Neutrophil (primary cell): ENCODE data around the gene SOX4.

Experiments
- H3K27ac ChIP-seq: fragments of 200-600 bp; sonication (generic); 2 replicates; pipeline ENCODE4 v1.5.1; 2016; ENCODE audit warnings: mild to moderate bottlenecking, moderate library complexity
- H3K27me3 ChIP-seq: fragments of 200-600 bp; sonication (generic); 2 replicates; pipeline ENCODE4 v1.6.0; 2016; ENCODE audit warnings: mild to moderate bottlenecking
- H3K36me3 ChIP-seq: fragments of 200-600 bp; sonication (generic); 2 replicates; pipeline ENCODE4 v1.5.1; 2017
- H3K4me1 ChIP-seq, 2 experiments: fragments of 200-600 bp in 1 of 2; sonication (generic) in 1 of 2; 1 replicate in 1 of 2; 2 replicates in 1 of 2; pipeline versions ENCODE4 v1.5.1 to v1.6.1; 2013 to 2016; ENCODE audit warnings: low read depth in 1 of 2, low read length in 1 of 2, mild to moderate bottlenecking in 1 of 2, moderate library complexity in 1 of 2; ENCODE audit not compliant: control insufficient read depth in 1 of 2, insufficient read depth in 1 of 2
- H3K4me3 ChIP-seq, 2 experiments: fragments of 200-600 bp in 1 of 2; sonication (generic) in 1 of 2; 1 replicate in 1 of 2; 2 replicates in 1 of 2; pipeline ENCODE4 v1.5.1; 2013 to 2016; ENCODE audit warnings: low read depth in 1 of 2, low read length in 1 of 2, mild to moderate bottlenecking in 1 of 2, moderate library complexity in 1 of 2
- H3K9me3 ChIP-seq: fragments of 200-600 bp; sonication (generic); 2 replicates; pipeline ENCODE4 v1.5.1; 2016
- CTCF ChIP-seq: fragments of 200-600 bp; sonication (generic); IDR thresholded peaks from 2 replicates; pipeline ENCODE4 v1.5.1; 2016; ENCODE audit warnings: antibody characterized with exemption

The SOX4 gene

GRCh38 chr6:21590346-21590745 lies 3.2 kb upstream of the SOX4 start:
- Histone ChIP-seq H3K27me3 (peaks cover 90% of the 10 kb centered on the region), H3K4me3 (no peak overlapping the region), H3K9me3 (no peaks in the 10 kb centered on the region), H3K36me3 (no peaks in the 10 kb centered on the region), H3K27ac (no peak overlapping the region), H3K4me1 (peaks cover 31 to 41% of the 10 kb centered on the region in 2 experiments)
- TF ChIP-seq CTCF, result no peak

GRCh38 chr6:21591446-21591845 lies 2.1 kb upstream of the SOX4 start:
- Histone ChIP-seq H3K36me3 (no peaks in the 10 kb centered on the region), H3K9me3 (no peaks in the 10 kb centered on the region), H3K4me3 (no peak overlapping the region), H3K4me1 (peaks cover 36 to 51% of the 10 kb centered on the region in 2 experiments), H3K27me3 (peaks cover 92% of the 10 kb centered on the region), H3K27ac (no peak overlapping the region)
- TF ChIP-seq CTCF, result no peak

DNA sequence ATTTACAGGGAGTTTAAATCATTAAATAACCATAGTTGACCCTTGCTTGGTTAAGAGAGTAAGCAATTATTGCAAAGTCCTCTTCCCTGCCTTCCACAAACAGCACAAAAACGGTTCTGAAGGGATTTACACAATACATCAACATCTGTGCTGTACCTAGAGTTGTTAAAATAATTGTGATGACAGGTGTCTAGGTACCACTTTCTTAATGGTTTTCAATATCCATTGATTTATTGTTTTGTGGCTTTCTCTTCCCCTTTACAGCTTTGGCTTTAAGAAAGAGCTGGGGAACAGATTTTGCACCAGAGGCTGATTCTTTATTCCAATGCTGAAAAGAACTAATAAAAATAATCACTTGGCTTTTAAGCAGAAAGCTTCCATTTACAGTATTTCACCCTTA lies 598 bp upstream of the SOX4 start:
- TF ChIP-seq CTCF, result no peak
- Histone ChIP-seq H3K9me3 (no peaks in the 10 kb centered on the region), H3K4me3 (peak overlapping the region; percentile 66 to 70), H3K36me3 (no peaks in the 10 kb centered on the region), H3K27ac (no peak overlapping the region), H3K4me1 (peaks cover 37 to 52% of the 10 kb centered on the region in 2 experiments), H3K27me3 (peaks cover 92% of the 10 kb centered on the region)

DNA sequence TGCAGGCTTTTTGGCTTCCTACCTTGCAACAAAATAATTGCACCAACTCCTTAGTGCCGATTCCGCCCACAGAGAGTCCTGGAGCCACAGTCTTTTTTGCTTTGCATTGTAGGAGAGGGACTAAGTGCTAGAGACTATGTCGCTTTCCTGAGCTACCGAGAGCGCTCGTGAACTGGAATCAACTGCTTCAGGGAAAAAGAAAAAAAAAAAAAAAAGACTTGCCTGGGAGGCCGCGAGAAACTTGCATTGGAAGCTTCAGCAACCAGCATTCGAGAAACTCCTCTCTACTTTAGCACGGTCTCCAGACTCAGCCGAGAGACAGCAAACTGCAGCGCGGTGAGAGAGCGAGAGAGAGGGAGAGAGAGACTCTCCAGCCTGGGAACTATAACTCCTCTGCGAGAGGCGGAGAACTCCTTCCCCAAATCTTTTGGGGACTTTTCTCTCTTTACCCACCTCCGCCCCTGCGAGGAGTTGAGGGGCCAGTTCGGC lies 420 bp downstream of the SOX4 start:
- Histone ChIP-seq H3K9me3 (no peaks in the 10 kb centered on the region), H3K36me3 (no peaks in the 10 kb centered on the region), H3K27me3 (peaks cover 96% of the 10 kb centered on the region), H3K4me1 (peaks cover 37 to 45% of the 10 kb centered on the region in 2 experiments), H3K4me3 (peak overlapping the region; percentile 66 to 70), H3K27ac (peak overlapping the region; percentile 36)
- TF ChIP-seq CTCF, result no peak

DNA sequence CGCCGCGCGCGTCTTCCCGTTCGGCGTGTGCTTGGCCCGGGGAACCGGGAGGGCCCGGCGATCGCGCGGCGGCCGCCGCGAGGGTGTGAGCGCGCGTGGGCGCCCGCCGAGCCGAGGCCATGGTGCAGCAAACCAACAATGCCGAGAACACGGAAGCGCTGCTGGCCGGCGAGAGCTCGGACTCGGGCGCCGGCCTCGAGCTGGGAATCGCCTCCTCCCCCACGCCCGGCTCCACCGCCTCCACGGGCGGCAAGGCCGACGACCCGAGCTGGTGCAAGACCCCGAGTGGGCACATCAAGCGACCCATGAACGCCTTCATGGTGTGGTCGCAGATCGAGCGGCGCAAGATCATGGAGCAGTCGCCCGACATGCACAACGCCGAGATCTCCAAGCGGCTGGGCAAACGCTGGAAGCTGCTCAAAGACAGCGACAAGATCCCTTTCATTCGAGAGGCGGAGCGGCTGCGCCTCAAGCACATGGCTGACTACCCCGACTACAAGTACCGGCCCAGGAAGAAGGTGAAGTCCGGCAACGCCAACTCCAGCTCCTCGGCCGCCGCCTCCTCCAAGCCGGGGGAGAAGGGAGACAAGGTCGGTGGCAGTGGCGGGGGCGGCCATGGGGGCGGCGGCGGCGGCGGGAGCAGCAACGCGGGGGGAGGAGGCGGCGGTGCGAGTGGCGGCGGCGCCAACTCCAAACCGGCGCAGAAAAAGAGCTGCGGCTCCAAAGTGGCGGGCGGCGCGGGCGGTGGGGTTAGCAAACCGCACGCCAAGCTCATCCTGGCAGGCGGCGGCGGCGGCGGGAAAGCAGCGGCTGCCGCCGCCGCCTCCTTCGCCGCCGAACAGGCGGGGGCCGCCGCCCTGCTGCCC lies 1.1 kb downstream of the SOX4 start:
- Histone ChIP-seq H3K27ac (peak overlapping the region; percentile 36), H3K36me3 (no peaks in the 10 kb centered on the region), H3K4me1 (peaks cover 33 to 43% of the 10 kb centered on the region in 2 experiments), H3K9me3 (no peaks in the 10 kb centered on the region), H3K4me3 (peak overlapping the region; percentile 66 to 70), H3K27me3 (peaks cover 94% of the 10 kb centered on the region)
- TF ChIP-seq CTCF, result no peak
